Myocyte (in vitro differentiated cells): ENCODE measurements around the gene HTR7. TPM values are rescaled to one million over a fixed set of nuclear protein-coding genes. Genes with fewer than 3 reads are reported as not detected.
"Not testable (repeated sequence)": the region's sequence is repeated elsewhere in the genome, so short reads cannot be mapped to it uniquely, and the experiment has no call there.

ENCODE experiments used
- DNase-seq: peaks from one replicate; pipeline ENCODE4 v3.0.0-alpha.2; 2012; ENCODE audit warnings: low read depth
- polyA plus RNA-seq: library from polyadenylated mRNA; unstranded; fragments of >200 nt; gene quantifications from one replicate; pipeline ENCODE4 v1.2.1, GENCODE V29; 2012; ENCODE audit warnings: missing spikeins
- total RNA-seq: library from RNA; depleted of rRNA; stranded (reverse); fragments of >200 nt; gene quantifications from 2 replicates; pipeline ENCODE4 v1.2.3, GENCODE V29; 2014

Gene HTR7
- total RNA-seq: 4.2 and 18.2 TPM in 2 replicates
- polyA plus RNA-seq: 0.42 TPM

DNA sequence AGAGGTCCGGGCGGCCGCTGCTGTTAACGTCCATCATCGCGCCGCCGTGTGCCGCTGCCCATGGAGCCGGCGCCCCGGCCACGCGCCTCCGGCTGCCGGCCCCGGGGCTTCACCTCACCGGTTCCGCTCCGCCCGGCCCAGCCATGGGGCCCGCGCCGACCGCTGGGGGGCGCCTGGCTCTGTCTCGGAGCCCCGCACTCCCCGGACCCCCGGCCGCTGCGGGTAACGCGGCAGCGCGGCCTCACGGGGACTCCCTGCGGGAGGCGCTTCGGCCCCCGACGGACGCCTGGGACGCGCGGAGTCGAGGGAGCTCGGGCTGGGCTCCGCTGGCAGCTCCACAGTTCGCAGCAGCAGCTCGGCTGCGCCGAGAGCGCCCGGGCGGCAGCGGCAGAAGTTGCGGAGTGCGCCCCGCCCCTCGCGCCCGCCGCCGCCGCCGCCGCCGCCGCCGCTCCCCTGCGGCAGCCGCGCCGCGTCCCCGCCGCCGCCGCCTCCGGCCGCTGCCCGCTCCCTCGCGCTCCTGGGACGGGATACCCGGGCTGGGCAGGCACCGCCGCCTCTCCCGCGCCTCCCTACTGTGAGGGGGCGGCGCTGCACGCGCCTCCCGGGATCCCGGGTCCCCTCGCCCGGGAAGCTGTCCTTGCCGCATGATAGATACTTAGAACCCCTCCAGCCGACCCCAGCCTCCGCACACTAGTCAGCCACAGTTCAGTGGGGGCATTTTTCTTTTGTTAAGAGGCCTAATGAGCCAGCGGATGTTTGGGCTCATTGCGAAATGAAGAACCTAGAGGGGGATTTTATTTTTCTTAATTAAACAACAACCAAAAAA, at the start of gene HTR7:
HTR7 (minus strand) TSS at position 405 of the 826 bp plus-strand sequence; CDS start at position 37, 368 bp downstream.
- peak; percentile 76 for DNase-seq

DNA sequence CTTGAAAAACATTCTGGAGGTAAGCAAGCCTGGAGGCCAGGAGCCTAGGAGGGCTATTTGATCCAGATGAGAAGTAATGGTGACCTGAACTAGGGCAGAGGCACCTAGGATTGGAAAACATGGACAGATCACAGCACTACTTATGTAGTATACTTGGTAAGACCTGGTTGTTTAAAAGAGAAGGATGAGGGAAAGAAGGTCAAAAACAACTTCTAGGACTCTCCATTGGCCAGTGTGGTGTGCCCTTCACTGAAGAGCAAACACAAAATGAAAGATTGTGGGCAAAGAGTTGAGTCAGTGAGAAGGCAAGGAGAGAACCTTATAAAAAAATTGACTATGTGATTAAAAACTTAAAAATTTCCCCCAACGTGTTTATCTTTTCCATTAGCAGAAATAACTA, 48.8 kb upstream of the HTR7 start:
- DNase-seq: no peak

DNA sequence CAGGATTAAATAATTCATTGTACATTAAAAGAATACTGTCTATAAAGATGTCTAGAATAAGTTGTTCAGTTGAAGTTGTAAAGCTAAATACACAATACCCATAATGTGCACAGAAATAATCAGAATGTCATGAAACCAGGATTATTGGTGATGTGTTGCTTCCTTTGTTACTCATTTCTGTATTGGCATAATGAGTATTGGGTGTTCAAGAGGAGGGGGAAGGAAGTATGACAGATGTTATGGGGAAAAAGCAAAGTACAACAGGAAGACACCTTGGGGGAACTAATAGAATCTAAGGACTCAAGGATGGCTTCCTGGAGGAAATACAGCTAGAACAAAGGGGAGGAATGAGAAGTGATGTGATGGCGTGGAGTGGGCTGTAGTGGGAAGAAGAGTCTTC, 48.1 kb upstream of the HTR7 start:
- DNase-seq: no peak

GRCh38 chr10:90896916-90897315, 39.1 kb upstream of the HTR7 start:
- DNase-seq: not testable (repeated sequence)

GRCh38 chr10:90893190-90893589, 35.4 kb upstream of the HTR7 start:
- no peak for DNase-seq

GRCh38 chr10:90890347-90890746, 32.5 kb upstream of the HTR7 start:
- DNase-seq: no peak

GRCh38 chr10:90889636-90890035, 31.8 kb upstream of the HTR7 start:
- no peak for DNase-seq

DNA sequence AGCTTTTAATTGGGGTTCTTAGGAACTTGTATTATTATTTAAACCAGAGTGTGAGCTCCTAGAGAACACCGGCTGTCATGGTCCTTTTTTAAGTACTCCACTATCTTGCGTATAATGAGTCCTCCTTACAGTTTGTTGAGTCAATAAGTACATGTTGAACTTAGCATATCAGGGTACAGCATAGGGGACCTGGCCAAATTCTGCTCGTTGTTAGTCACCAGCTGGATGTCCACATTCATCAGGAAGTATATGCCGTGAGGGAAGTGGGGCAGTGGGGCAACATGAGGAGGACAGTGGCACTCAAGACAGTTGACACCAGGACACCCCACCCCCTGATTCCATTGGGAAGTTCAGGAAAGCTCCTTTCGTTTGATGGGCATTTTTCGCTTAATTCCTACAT, 30.5 kb upstream of the HTR7 start:
- DNase-seq: no peak

DNA sequence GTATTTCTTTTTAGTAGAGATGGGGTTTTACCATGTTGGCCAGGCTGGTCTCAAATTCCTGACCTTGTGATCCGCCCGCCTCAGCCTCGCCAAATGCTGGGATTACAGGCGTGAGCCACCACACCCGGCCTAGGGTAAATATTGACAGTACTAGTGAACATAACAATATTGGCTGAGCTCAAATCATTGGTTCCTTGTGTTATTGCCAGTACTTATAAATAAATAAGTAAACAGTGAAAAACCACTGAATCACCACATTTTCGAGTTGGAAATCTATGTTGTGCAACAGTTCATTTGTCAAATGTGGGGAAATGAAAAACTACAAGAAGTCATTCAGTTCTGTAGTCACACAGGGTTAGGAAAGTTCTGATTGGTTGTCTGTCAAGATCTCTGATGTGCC, 29.7 kb upstream of the HTR7 start:
- no peak for DNase-seq

GRCh38 chr10:90885176-90885575, 27.3 kb upstream of the HTR7 start:
- peak; percentile 52 for DNase-seq

- peak; percentile 87 for DNase-seq
Measured at GRCh38 chr10:90884431-90884830, 26.6 kb upstream of the HTR7 start.

DNA sequence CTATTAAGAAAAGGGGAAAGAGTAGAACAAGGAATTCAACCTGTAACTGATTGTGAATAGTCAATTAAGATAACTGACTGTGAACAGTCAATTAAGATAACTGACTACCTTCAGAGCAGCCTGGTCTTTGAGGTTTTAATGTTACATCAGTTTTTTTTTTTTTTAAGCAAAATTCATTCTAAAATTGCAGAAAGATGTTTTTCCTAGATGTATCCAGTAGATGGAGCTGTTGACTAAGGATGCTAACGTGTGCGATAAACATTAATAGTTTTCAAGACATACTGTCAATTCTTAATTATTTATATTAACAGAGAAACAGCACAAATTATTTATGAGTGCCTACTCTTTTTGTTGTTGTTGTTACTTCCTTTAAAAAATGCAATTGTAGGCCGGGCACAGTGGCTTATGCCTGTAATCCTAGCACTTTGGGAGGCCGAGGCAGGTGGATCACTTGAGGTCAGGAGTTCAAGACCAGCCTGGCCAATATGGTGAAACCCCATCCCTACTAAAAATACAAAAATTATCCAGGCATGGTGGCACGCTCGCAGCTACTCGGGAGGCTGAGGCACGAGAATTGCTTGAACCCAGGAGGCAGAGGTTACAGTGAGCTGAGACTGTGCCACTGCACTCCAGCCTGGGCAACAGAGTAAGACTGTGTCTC, 22.4 kb upstream of the HTR7 start:
- peak; percentile 65 for DNase-seq

DNA sequence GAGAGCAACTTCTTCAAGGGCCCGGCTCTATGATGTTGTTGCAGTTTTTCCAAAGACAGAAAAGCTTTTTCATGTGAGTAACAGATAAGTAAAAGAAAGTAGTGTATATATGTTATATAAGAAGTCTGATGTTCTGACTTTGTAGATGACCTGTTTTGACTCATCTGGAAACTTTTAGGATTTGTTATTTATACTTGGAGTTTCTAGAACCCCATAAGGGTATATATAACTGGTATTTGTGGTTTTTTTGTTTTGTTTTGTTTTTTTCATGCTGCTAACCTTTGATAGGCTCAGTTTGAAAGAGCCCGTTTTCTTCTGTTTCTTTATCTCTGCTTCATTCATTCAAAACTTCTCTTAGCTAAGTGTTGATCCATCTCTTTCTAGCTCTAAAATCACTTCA, 21.2 kb upstream of the HTR7 start:
- no peak for DNase-seq

- no peak for DNase-seq
Measured at GRCh38 chr10:90872648-90873020, 14.8 kb upstream of the HTR7 start.

- peak; percentile 84 for DNase-seq
Measured at GRCh38 chr10:90871766-90872647, 14.2 kb upstream of the HTR7 start, which contains the start of gene RPP30. TSS of gene RPP30 (plus strand) at chr10:90871974. CDS start at chr10:90871987, 13 bp downstream.

GRCh38 chr10:90871279-90871765, 13.5 kb upstream of the HTR7 start:
- DNase-seq: peak; percentile 86

DNA sequence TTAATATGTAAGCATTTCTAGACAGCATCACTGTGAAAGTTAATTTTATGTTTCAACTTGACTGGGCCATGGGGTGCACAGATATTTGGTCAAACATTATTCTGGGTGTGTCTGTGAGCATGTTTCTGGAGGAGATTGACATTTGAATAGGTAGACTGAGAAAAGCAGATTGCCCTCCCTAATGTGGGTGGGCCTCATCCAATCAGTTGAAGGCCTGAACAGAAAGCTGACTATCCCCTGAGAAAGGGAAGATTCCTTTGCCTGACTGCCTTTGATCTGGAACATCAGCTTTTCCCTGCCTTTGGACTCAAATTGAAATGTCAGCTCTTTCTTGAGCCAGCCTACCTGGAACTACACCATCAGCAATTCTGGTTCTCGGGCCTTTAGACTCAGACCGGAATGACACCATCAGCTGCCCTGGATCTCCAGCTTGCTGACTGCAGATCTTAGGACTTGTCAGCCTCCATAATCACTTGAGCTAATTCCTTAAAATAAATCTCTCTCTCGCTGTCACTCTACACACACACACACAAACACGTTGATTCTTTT, 8.3 kb upstream of the HTR7 start:
- no peak for DNase-seq

GRCh38 chr10:90865401-90865800, 7.6 kb upstream of the HTR7 start:
- no peak for DNase-seq

DNA sequence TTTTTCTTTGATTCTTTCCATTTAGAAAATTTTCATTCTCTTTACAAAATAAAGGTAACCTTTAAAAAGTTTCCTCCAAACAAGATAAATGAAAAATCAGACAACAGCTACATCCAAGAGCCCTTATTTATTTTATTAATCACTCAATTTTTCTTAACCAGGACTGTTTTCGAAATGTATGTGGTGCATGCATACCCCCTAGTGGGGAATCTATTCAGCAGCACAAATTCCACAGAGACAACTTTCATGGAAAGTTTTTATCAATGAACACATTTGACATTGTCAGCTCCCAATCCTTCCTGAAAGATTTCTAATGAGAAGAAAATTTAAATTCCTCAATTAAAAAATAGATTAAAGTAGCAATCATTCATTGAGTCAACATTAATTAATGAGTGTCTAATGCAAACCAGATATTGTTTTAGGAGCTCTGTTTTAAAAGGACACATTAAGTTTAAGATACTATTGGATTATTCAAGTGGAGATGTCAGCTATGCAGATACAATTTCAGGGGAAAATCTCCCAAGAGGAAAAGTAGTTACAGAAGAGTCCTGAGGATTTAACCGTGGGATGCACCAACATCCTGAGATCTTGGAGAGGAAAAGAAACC, 5.2 kb upstream of the HTR7 start:
- DNase-seq: peak; percentile 54

- DNase-seq: no peak
Measured at GRCh38 chr10:90860790-90861189, 3.0 kb upstream of the HTR7 start.

GRCh38 chr10:90859321-90859751, 1.5 kb upstream of the HTR7 start:
- DNase-seq: no peak
